Central memory CD8-positive, alpha-beta T cell (primary cell): ENCODE results near the gene LRP1B.

Experiments used
- ATAC-seq: fragments of 150-1000 bp; cut with Tn5 transposase; replicated peaks from 2 replicates; pipeline ENCODE4 v1.10.0; 2022; ENCODE audit warnings: mild to moderate bottlenecking, moderate FRiP score, moderate number of reproducible peaks; ENCODE audit not compliant: poor library complexity, severe bottlenecking; ENCODE audit errors: extremely low read depth
- DNase-seq, 2 donors: peaks; one replicate each; pipeline ENCODE4 v3.0.0; 2021; ENCODE audit warnings: low spot score in 2 of 2
- H3K27ac Mint-ChIP-seq: one replicate; pipeline ENCODE4 v1.8.0; 2022; ENCODE audit warnings: low read depth, mild to moderate bottlenecking, moderate library complexity, mixed read lengths
- H3K27me3 Mint-ChIP-seq: one replicate; pipeline ENCODE4 v1.8.0; 2022; ENCODE audit warnings: mixed read lengths
- H3K36me3 Mint-ChIP-seq: one replicate; pipeline ENCODE4 v1.8.0; 2022; ENCODE audit warnings: mild to moderate bottlenecking, moderate library complexity, mixed read lengths; ENCODE audit not compliant: insufficient read depth
- H3K4me1 Mint-ChIP-seq: one replicate; pipeline ENCODE4 v1.8.0; 2022; ENCODE audit warnings: mixed read lengths
- H3K4me3 Mint-ChIP-seq: one replicate; pipeline ENCODE4 v1.8.0; 2022; ENCODE audit warnings: mild to moderate bottlenecking, moderate library complexity, mixed read lengths
- H3K9me3 Mint-ChIP-seq: one replicate; pipeline ENCODE4 v1.8.0; 2022; ENCODE audit warnings: mixed read lengths

LRP1B gene

DNA sequence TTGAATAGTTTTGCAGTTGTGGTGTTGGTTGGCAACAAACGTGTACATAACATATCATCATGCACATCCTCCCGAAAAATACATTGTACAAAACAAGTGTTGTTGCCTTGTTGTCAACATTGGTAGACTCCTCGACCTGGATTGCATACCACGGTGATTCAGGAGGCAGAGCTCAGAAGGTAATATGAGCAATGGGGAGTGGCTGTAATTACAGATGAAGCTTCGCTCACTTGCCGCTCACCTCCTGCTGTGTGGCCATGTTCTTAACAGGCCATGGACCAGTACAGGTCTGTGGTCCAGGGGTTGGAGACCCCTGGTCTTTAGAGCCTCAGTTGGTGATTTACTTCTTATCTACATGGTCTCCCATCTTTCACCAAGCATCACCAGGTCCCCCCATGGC lies 1927.5 kb downstream of the LRP1B start:
- H3K4me3 Mint-ChIP-seq, result no peak overlapping the region
- ATAC-seq (no peak), DNase-seq (no peak)
- peaks cover 20% of the 10 kb centered on the region for H3K9me3 Mint-ChIP-seq
- no peak overlapping the region for H3K27ac Mint-ChIP-seq
- H3K4me1 Mint-ChIP-seq, result no peaks in the 10 kb centered on the region
- no peaks in the 10 kb centered on the region for H3K36me3 Mint-ChIP-seq
- H3K27me3 Mint-ChIP-seq, result no peaks in the 10 kb centered on the region

DNA sequence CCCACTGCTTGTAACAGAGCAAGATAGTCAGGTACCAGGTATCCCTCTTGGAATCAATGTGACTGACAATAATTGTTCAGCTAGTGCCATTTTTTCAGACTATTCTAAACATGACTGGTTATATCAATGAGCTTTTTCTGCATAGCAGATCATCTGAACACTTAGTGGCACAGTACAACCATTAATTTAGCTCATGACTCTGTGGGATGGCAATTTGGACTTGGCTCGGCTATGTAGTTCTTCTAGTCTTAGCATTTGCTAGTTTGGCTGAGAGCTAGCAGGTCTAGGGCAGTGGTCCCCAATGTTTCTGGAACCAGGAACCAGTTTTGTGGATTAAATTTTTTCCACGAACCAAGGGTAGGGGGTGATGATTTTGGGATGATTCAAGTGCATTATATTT lies 1929.2 kb downstream of the LRP1B start:
- no peaks in the 10 kb centered on the region for H3K36me3 Mint-ChIP-seq
- no peaks in the 10 kb centered on the region for H3K4me1 Mint-ChIP-seq
- no peaks in the 10 kb centered on the region for H3K27me3 Mint-ChIP-seq
- H3K4me3 Mint-ChIP-seq, result no peak overlapping the region
- ATAC-seq, result no peak
- no peak overlapping the region for H3K27ac Mint-ChIP-seq
- peaks cover 24% of the 10 kb centered on the region for H3K9me3 Mint-ChIP-seq
- no peak for DNase-seq

DNA sequence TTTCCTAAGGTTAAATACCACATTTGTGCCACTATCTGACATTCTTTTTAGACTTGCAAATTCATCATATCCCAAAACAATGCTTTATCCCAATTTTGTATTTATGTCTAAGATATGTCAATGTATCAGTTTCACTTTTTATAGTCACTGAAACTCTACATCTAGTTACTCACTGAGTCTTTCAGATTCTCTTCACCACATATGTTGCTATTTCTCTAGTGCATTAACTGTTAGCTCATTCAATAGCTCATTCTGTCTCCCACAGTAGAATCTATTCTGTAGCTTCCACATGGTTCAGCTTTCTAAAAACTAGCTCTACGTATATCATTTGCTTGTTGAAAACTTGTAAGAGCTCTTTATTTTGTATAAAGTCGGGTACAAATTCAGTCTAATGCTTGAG lies 1930.1 kb downstream of the LRP1B start:
- ATAC-seq, result no peak
- peaks cover 20% of the 10 kb centered on the region for H3K9me3 Mint-ChIP-seq
- no peak overlapping the region for H3K4me3 Mint-ChIP-seq
- no peaks in the 10 kb centered on the region for H3K27me3 Mint-ChIP-seq
- no peak overlapping the region for H3K27ac Mint-ChIP-seq
- no peaks in the 10 kb centered on the region for H3K4me1 Mint-ChIP-seq
- H3K36me3 Mint-ChIP-seq, result no peaks in the 10 kb centered on the region
- DNase-seq, result no peak

DNA sequence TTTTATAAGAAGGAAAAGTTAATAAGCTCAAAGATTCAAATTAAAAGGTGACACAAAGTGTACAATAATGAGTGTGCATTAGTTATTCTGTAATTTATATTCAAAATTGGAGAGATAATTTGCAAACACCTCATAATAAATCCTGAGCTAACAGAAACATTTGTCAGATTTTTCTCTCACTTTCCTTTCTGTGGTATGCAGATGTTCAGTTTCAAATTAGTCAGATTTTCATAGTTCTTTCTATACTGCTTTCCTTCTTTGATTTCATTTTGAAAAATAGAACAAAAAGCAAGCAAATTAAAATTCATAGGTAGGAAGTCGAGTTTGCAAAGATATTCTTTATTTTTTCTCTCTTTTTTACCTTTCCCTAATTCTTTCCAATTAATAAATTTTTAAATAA lies 1930.5 kb downstream of the LRP1B start:
- H3K4me1 Mint-ChIP-seq, result no peaks in the 10 kb centered on the region
- ATAC-seq (no peak), DNase-seq (no peak)
- H3K9me3 Mint-ChIP-seq, result peaks cover 19% of the 10 kb centered on the region
- no peaks in the 10 kb centered on the region for H3K36me3 Mint-ChIP-seq
- no peaks in the 10 kb centered on the region for H3K27me3 Mint-ChIP-seq
- no peak overlapping the region for H3K4me3 Mint-ChIP-seq
- H3K27ac Mint-ChIP-seq, result no peak overlapping the region

DNA sequence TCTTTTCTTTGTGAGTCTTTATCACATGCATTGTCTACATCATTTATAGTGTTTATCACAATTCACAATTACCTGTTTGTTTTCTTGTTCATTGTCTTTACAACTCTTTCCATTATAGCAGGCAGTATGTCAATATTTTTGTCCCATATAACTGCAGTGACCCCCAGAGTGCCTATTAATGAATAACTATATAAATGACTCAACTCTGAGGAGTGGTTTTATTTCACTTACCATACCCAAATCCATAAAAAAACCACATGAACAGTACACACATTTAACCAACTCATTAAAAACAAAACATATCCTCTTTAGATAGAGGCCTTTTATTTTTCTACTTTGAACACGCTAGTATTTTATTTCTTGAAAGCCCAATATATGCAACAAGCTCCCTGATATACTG lies 1931.5 kb downstream of the LRP1B start:
- H3K27me3 Mint-ChIP-seq, result no peaks in the 10 kb centered on the region
- DNase-seq (no peak), ATAC-seq (no peak)
- H3K9me3 Mint-ChIP-seq, result peaks cover 14% of the 10 kb centered on the region
- no peak overlapping the region for H3K27ac Mint-ChIP-seq
- no peaks in the 10 kb centered on the region for H3K4me1 Mint-ChIP-seq
- no peaks in the 10 kb centered on the region for H3K36me3 Mint-ChIP-seq
- no peak overlapping the region for H3K4me3 Mint-ChIP-seq

DNA sequence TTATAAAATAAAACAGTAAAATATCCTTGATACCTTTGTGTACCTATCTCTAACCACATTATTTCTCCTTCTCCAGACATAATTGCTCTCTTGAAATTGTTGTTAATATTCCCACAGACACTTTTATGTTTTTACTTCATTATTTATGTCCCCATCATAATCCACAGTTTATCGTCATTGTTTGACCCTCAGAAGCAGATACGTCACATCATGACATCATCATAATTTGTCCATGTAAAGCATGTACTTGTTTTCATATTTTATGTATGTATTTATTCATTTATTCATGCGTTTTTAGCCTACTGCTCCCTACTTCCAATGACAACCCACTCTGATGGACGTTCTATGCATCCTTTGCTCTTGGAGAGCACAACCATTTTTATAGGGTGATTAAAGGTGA lies 1943.7 kb downstream of the LRP1B start:
- H3K9me3 Mint-ChIP-seq, result peaks cover 23% of the 10 kb centered on the region
- no peak overlapping the region for H3K27ac Mint-ChIP-seq
- H3K4me3 Mint-ChIP-seq, result no peak overlapping the region
- ATAC-seq (no peak), DNase-seq (no peak)
- H3K27me3 Mint-ChIP-seq, result no peaks in the 10 kb centered on the region
- H3K36me3 Mint-ChIP-seq, result peaks cover 2% of the 10 kb centered on the region
- H3K4me1 Mint-ChIP-seq, result no peaks in the 10 kb centered on the region

DNA sequence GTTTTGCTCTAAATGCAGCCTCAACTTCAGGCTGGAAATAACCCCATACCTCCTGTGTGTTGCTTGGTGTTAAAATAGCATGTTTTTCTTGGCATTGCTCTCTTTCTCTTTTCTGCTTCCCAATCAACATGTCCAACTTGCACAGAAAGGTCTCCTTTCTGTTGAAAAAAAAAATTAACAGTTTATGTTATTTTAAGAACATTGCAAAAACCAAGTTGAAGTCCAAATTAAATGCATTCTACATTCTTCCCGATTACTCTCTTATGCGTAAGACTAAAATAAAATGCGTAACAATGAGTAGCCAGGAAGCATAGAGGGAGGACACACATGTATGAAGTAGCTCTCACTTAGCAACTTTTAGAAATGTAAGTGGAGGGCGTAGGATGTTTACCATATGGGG lies 1944.5 kb downstream of the LRP1B start:
- peaks cover 27% of the 10 kb centered on the region for H3K9me3 Mint-ChIP-seq
- ATAC-seq (no peak), DNase-seq (no peak)
- H3K36me3 Mint-ChIP-seq, result peaks cover 2% of the 10 kb centered on the region
- H3K27me3 Mint-ChIP-seq, result no peaks in the 10 kb centered on the region
- no peak overlapping the region for H3K4me3 Mint-ChIP-seq
- no peaks in the 10 kb centered on the region for H3K4me1 Mint-ChIP-seq
- H3K27ac Mint-ChIP-seq, result no peak overlapping the region

DNA sequence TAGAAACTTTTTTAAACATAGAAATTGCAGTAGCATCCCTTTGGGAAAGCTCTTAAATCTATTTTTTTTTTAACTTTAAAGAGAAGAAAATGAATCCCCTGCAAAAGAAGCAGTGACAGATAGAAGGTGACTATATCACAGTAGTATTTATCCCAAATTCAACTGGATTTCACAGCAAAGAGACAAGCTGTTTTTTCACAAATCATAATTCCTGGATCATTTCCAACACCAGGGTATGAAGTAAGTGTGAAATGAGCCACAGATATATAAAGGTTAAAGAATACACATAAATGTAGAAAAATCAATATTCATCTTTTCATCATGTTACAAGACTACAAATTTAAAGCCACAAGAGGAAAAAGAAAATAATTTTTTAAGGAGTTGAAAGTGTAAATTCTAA lies 1945.7 kb downstream of the LRP1B start:
- H3K36me3 Mint-ChIP-seq, result peaks cover 2% of the 10 kb centered on the region
- H3K4me1 Mint-ChIP-seq, result no peaks in the 10 kb centered on the region
- H3K4me3 Mint-ChIP-seq, result no peak overlapping the region
- peaks cover 27% of the 10 kb centered on the region for H3K9me3 Mint-ChIP-seq
- no peak for ATAC-seq
- H3K27me3 Mint-ChIP-seq, result no peaks in the 10 kb centered on the region
- H3K27ac Mint-ChIP-seq, result no peak overlapping the region
- DNase-seq, result no peak

DNA sequence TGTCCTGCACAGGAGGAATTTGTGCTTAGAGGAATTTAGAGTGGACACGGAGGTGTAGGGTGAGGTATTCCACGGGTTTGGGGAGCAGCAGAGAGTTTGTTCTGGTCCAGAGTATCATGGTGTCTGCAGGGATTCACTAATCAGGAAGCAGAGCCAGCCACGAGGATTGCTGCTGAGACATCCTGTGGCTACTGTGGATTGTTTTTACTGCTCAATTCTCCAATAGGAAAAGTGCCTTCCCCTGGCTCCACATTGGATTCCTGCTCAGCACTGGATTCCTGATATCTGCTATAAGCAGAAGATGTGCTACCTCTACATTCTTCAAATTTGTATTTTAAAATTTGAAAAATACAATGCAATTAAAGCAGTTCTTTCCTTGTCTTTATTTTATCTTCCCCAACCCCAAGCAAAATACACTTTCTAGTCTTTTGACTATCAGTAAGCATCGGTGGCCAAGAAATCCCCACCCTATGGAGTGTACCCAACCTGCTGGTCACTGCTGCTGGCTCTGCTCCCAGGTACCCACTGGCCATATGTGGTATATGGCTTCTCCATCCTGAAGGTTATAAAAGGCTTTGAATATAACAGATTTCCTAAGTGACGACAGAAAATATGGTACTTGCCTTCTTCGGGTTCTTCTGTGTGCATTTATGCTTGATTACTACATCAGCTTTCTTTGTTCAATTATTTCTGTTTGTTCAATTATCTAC lies 1947.6 kb downstream of the LRP1B start:
- no peaks in the 10 kb centered on the region for H3K4me1 Mint-ChIP-seq
- H3K36me3 Mint-ChIP-seq, result peaks cover 2% of the 10 kb centered on the region
- no peaks in the 10 kb centered on the region for H3K27me3 Mint-ChIP-seq
- DNase-seq (no peak), ATAC-seq (no peak)
- no peak overlapping the region for H3K4me3 Mint-ChIP-seq
- no peak overlapping the region for H3K27ac Mint-ChIP-seq
- H3K9me3 Mint-ChIP-seq, result peaks cover 18% of the 10 kb centered on the region
